ENCODE measurements around the gene TSPAN9. TPM values are rescaled to one million over a fixed set of nuclear protein-coding genes. Genes with fewer than 3 reads are reported as not detected.

Gene TSPAN9
- total and polyA plus RNA-seq, 2 of the 4 experiments (the other 2 are of a cell fraction), result 17.7 to 39.1 TPM

GRCh38 chr12:3081091-3081490 lies 3.9 kb downstream of the TSPAN9 start:
- intact Hi-C loops (cut with micrococcal nuclease), result no loop called here
- Histone ChIP-seq H2BK5ac (ENCODE audit: low read depth, low read length, poor library complexity, severe bottlenecking) (no peak overlapping the region), H3K9me3 (ENCODE audit: control insufficient read depth, insufficient read depth, low read length) (no peaks in the 10 kb centered on the region), H3K56ac (ENCODE audit: extremely low read depth, insufficient read depth, low read length) (no peak overlapping the region), H3K4ac (ENCODE audit: low read depth, low read length) (no peak overlapping the region), H2AK5ac (ENCODE audit: low read depth, low read length) (peak overlapping the region; percentile 15; the same call in 1 of the 2 replicates), H3K4me1 (ENCODE audit: control insufficient read depth, insufficient read depth, low read length) (peaks cover 10% of the 10 kb centered on the region), H3K27ac (ENCODE audit: insufficient read depth, low read length) (no peak overlapping the region), H2AFZ (replicated peaks; ENCODE audit: low read length, poor library complexity) (no peak overlapping the region), H3K18ac (ENCODE audit: low read depth, low read length) (no peak overlapping the region), H4K8ac (ENCODE audit: low read depth in 2 of 2, low read length in 2 of 2) (no peak overlapping the region), H2AK9ac (replicated peaks; ENCODE audit: low read depth, low read length, poor library complexity) (peak overlapping the region; percentile 57), H2BK20ac (ENCODE audit: low read depth, low read length) (no peak overlapping the region), H4K20me1 (ENCODE audit: insufficient read depth, low read length) (peaks cover 18% of the 10 kb centered on the region), H2BK120ac (ENCODE audit: low read depth, low read length) (no peak overlapping the region), H3K14ac (replicated peaks; ENCODE audit: low read depth, low read length) (no peak overlapping the region), H3K23ac (ENCODE audit: low read depth, low read length) (0 out of 2 replicates have a peak overlapping the region, but pooled peaks have one; percentile 22), H3K79me1 (ENCODE audit: low read depth in 1 of 2, low read length in 2 of 2) (peaks cover 19 to 60% of the 10 kb centered on the region in 2 experiments), H3K27me3 (ENCODE audit: control insufficient read depth, insufficient read depth, low read length) (no peaks in the 10 kb centered on the region), H2BK15ac (ENCODE audit: low read depth, low read length) (no peak overlapping the region), H3K36me3 (ENCODE audit: control insufficient read depth, insufficient read depth, low read length) (peaks cover 5% of the 10 kb centered on the region), H4K5ac (ENCODE audit: low read depth, low read length) (no peak overlapping the region), H4K91ac (ENCODE audit: insufficient read depth, low read depth, low read length) (no peak overlapping the region), H3K4me3 (ENCODE audit: insufficient read depth, low read depth, low read length) (no peak overlapping the region), H3K4me2 (ENCODE audit: low read depth, low read length) (no peak overlapping the region), H3K9ac (ENCODE audit: low read depth, low read length) (no peak overlapping the region), H3K9me1 (ENCODE audit: insufficient read depth, low read length) (peaks cover 9% of the 10 kb centered on the region; the same call in 1 of the 2 replicates)
- ATAC-seq (ENCODE audit: low read depth) (no peak), DNase-seq (no peak)
- in situ Hi-C loops (cut with MboI; ENCODE audit: low sequenced_read_pairs), result no loop called here
- POLR2A ChIA-PET (ENCODE audit: unreplicated experiment), result no interaction called here
- WGBS, 2 experiments (ENCODE audit: extremely low coverage in 2 of 2, insufficient read length in 1 of 2), result 100% methylated on average over 3 of the region's 9 CpGs; no CpG with 5 or more reads in 1 of the 2 experiments
- dilution Hi-C loops (cut with HindIII; ENCODE audit: low sequenced_read_pairs, unreplicated experiment), result no loop called here
- TF ChIP-seq ELK1 (IDR thresholded peaks at IDR 0.05; ENCODE audit: borderline replicate concordance, low read depth, low read length) (no peak), MAFK (IDR thresholded peaks at IDR 0.05; ENCODE audit: low read depth, low read length) (no peak), CEBPB (IDR thresholded peaks at IDR 0.05; ENCODE audit: low read depth, low read length) (no peak), SMC3 (IDR thresholded peaks at IDR 0.05; ENCODE audit: low read depth, low read length) (no peak), CHD1 (IDR thresholded peaks at IDR 0.05; ENCODE audit: low read depth, low read length) (no peak), MAZ (IDR thresholded peaks at IDR 0.05; ENCODE audit: borderline replicate concordance, low read depth, low read length) (no peak), BHLHE40 (IDR thresholded peaks at IDR 0.05; ENCODE audit: low read depth, low read length) (no peak), RFX5 (IDR thresholded peaks at IDR 0.05; ENCODE audit: low read depth, low read length) (no peak), MXI1 (IDR thresholded peaks at IDR 0.05; ENCODE audit: borderline replicate concordance, low read depth, low read length) (no peak), CTCF (conservative IDR thresholded peaks at IDR 0.05; ENCODE audit: low read depth, low read length) (no peak), RCOR1 (IDR thresholded peaks at IDR 0.05; ENCODE audit: insufficient replicate concordance, low read length) (no peak), USF2 (IDR thresholded peaks at IDR 0.05; ENCODE audit: low read depth, low read length) (no peak), NFE2L2 (IDR thresholded peaks at IDR 0.05; ENCODE audit: low read depth, low read length) (no peak), RAD21 (IDR thresholded peaks at IDR 0.05; ENCODE audit: low read length) (no peak), FOS (IDR thresholded peaks at IDR 0.05; ENCODE audit: low read depth, low read length) (no peak), POLR2A (IDR thresholded peaks at IDR 0.05; ENCODE audit: low read depth, low read length) (no peak)
- CTCF ChIA-PET, result no interaction called here
- no TSS peak for BruUV-seq (replicated peaks)
